Left hindlimb (tissue), 1 donor: ENCODE results near the gene ACOT12.
"Not testable (repeated sequence)": the region's sequence is repeated elsewhere in the genome, so short reads cannot be mapped to it uniquely, and the experiment has no call there.

Experiments used
- DNase-seq: peaks from one replicate; pipeline ENCODE4 v3.0.0-alpha.2; 2018

ACOT12 gene

GRCh38 chr5:81398741-81399140, 4.8 kb upstream of the ACOT12 start:
- DNase-seq: no peak

GRCh38 chr5:81397176-81397575, 3.2 kb upstream of the ACOT12 start:
- DNase-seq: no peak

- no peak for DNase-seq
Measured at GRCh38 chr5:81395262-81395661, 1.3 kb upstream of the ACOT12 start.

GRCh38 chr5:81393430-81393782, 528 bp downstream of the ACOT12 start:
- no peak for DNase-seq

GRCh38 chr5:81389025-81389424, 4.9 kb downstream of the ACOT12 start:
- no peak for DNase-seq

GRCh38 chr5:81388169-81388568, 5.8 kb downstream of the ACOT12 start:
- DNase-seq: no peak

DNA sequence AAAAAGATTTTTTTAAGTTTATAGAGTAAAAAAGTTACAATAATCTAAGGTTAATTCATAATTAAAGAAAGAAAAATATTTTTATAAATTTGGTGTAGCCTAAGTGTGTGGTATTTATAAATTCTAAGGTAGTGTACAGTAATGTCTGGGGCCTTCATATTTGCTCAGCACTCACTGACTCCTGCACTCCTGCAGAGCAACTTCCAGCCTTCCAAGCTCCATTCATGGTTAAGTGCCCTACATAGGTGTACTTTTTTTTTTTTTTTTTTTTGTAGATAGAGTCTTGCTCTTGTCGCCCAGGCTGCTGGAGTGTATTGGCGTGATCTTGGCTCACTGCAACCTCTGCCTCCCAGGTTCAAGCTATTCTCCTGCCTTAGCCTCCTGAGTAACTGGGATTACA, 10.1 kb downstream of the ACOT12 start:
- DNase-seq: no peak

- DNase-seq: no peak
Measured at GRCh38 chr5:81371354-81371876, 22.5 kb downstream of the ACOT12 start.

DNA sequence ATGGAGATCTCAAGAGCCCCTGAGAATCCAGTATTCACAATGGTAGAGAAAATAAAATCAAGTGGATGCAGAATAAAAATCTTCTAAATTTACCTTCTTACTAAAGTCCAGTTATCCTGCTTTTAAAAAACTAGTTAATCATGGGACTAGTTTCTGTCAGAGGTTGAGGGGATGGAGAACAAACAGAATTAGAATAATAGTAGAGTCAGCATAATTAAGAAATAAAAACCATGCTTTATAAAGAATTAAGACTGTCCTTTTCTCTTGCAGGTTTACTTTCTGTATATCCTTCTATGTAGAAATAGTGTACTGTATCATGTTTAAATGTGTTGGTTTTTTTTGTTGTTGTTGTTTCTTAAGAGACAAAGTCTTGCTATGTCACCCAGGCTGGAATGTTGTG, 23.0 kb downstream of the ACOT12 start:
- DNase-seq: no peak

DNA sequence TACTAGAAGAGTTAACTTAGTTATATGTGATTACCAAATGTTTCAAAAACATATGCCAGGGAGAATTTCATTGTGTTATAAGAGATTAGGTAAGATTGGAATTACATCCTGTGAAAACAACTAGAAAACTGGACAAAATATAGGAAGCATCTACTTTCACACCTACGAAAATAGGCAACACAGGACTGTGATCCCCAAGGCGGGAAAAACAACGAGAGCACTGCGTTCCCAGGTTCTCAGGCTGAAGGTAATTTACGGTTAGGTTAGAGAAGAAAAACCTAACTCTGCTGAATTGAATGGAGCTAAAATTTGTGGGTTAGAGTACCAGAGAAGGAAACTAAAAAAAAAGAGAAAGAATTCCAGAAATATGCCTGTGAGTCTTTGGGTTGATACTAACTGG, 28.4 kb downstream of the ACOT12 start:
- no peak for DNase-seq

- no peak for DNase-seq
Measured at GRCh38 chr5:81363093-81363871, 30.7 kb downstream of the ACOT12 start.

GRCh38 chr5:81361600-81361999, 32.3 kb downstream of the ACOT12 start:
- DNase-seq: no peak

GRCh38 chr5:81360640-81361039, 33.3 kb downstream of the ACOT12 start:
- no peak for DNase-seq

GRCh38 chr5:81359881-81360280, 34.1 kb downstream of the ACOT12 start:
- no peak for DNase-seq

- no peak for DNase-seq
Measured at GRCh38 chr5:81359108-81359507, 34.8 kb downstream of the ACOT12 start.

DNA sequence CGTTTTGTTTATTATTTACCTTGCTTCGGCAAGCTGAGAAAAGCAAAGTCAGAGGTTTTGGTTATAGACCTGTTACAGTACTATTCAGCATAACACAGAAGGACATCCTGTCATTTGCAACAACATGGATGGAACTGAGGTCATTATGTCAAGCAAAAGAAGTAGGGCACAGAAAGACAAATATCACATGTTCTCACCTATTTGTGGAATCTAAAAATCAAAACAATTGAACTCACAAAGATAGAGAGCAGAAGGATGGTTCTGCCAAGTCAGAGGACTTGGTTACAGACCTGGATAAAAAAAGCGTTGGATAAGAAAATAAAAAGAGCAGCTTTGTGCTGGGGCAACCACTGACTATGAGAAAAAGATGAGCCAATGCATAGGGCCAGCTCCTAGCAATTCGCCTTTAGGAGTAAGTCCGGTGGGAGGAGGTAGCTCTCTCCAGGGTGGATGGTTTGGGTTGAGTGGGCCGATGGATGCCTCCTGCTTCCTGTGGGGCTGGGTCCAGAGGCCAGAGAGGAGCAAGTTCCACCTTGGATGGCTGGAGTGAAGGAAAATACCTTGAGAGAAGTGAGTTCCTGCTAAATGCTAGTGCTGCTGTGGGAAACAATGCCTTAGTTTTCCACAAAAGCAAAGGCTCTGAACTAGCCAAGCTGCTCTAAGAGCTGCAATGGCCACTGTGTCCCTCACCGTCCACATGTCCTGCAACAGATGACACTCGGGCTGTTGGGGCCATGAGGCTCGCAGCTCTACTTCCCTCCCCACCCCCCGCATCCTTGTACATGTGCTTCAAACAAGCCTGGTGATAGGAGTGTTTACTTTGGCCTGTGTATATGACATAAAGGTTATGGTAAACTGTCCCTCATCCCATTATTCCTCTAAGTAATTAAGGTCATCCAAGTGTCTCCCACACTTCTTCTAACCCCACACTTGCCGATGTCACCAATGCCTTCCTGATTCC, 38.4 kb downstream of the ACOT12 start:
- DNase-seq: no peak

GRCh38 chr5:81354093-81354492, 39.8 kb downstream of the ACOT12 start:
- no peak for DNase-seq

DNA sequence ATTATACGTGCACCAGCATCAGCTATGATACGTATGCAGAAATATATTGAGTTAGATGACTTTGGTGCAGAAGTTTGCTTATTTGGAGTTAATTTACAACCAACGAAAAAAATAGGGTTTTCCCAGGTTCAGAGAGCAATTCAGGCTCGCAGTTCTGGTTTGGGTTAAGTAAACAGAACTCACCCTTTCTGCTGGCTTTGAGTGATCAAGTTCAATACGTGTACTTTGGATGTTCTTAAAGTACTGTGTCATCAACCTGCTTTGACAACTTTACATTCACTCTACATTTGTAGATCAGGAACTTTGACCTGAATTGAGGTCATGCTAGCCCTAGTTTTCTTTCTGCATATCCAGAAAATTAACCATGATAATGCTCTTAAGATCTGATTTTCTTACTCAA, 40.7 kb downstream of the ACOT12 start:
- no peak for DNase-seq

- no peak for DNase-seq
Measured at GRCh38 chr5:81350507-81350906, 43.4 kb downstream of the ACOT12 start.

DNA sequence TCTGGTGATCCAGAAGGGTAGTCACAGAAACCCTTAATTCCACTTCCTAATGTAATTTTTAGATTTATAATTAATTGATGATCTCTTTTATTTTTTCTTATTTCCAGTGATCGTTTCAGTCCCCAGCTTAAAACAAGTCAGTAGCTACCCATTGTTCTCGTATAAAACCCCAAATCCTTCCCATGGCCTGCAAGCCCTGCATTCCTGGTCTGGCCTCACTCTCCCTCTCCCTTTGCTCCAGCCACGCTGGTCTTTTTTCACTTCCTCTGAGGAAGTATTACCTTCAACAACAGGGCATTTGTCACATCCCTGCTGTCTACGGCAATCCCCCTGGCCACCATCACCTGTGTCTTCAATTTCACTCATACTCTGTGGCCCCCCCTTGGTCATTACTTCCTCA, 44.8 kb downstream of the ACOT12 start:
- no peak for DNase-seq

DNA sequence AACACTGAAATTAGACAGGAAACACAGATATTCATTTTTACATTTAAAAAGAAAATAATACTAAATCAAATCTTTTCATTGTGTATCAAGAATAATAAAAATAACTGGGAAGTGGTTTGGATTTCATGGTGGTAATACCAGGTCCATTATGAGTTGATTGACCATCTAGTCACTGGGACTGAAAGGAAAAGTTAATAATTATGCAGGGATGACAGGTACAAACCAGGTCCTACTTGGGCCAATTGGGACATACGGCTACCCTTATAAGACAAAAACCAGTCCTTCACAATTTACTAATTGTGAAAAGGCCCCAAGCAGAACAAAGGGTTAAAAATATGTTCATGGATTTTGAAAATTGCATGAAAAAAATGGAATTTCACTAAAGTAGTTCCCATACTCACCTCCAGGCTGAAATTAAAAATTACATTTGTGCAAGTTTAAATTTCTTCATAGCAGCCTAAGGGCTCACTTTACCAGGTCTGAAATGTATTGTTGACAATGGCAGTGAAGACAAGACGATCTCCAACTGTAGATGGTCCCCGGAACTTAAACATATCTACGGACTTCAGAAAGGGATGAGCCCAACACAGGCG, 48.4 kb downstream of the ACOT12 start:
- no peak for DNase-seq

GRCh38 chr5:81344736-81345135, 49.2 kb downstream of the ACOT12 start:
- DNase-seq: no peak

- DNase-seq: not testable (repeated sequence)
Measured at GRCh38 chr5:81338213-81338612, 55.7 kb downstream of the ACOT12 start.
